Neural progenitor cell (in vitro differentiated cells): ENCODE results near the gene DGKD. TPM values are rescaled to one million over a fixed set of nuclear protein-coding genes. Genes with fewer than 3 reads are reported as not detected.

ENCODE experiments used
- DNase-seq: peaks from one replicate; pipeline ENCODE4 v3.0.0-alpha.2; 2016; ENCODE audit warnings: low spot score
- H2AFZ ChIP-seq: fragments of 200-600 bp; sonication (generic); replicated peaks from 2 replicates; pipeline ENCODE4 v1.6.1; 2016; ENCODE audit warnings: antibody characterized with exemption
- H3F3A ChIP-seq: fragments of 200-600 bp; sonication (generic); 2 replicates; pipeline ENCODE4 v1.6.1; 2016; ENCODE audit warnings: antibody characterized with exemption, low read depth
- H3K27ac ChIP-seq: fragments of 200-600 bp; sonication (generic); 2 replicates; pipeline ENCODE4 v1.5.1; 2016; ENCODE audit warnings: mild to moderate bottlenecking
- H3K27me3 ChIP-seq: fragments of 200-600 bp; sonication (generic); 2 replicates; pipeline ENCODE4 v1.6.1; 2016; ENCODE audit warnings: mild to moderate bottlenecking, moderate library complexity
- H3K36me3 ChIP-seq: fragments of 200-600 bp; sonication (generic); 2 replicates; pipeline ENCODE4 v1.5.1; 2016
- H3K4me1 ChIP-seq: fragments of 200-600 bp; sonication (generic); 2 replicates; pipeline ENCODE4 v1.6.1; 2016; ENCODE audit warnings: mixed run types
- H3K4me2 ChIP-seq: fragments of 200-600 bp; sonication (generic); 2 replicates; pipeline ENCODE4 v1.6.1; 2016
- H3K4me3 ChIP-seq: fragments of 200-600 bp; sonication (generic); 2 replicates; pipeline ENCODE4 v1.5.1; 2016
- H3K79me2 ChIP-seq: fragments of 200-600 bp; sonication (generic); 2 replicates; pipeline ENCODE4 v1.6.1; 2016; ENCODE audit warnings: low read depth
- H3K9ac ChIP-seq: fragments of 200-600 bp; sonication (generic); 2 replicates; pipeline ENCODE4 v1.6.1; 2016
- H3K9me3 ChIP-seq: fragments of 200-600 bp; sonication (generic); 2 replicates; pipeline ENCODE4 v1.5.1; 2016; ENCODE audit warnings: low read depth
- H4K20me1 ChIP-seq: fragments of 200-600 bp; sonication (generic); 2 replicates; pipeline ENCODE4 v1.6.1; 2016; ENCODE audit warnings: low read depth
- H3K27ac Mint-ChIP-seq: 3 replicates; pipeline ENCODE4 v1.8.0; 2021; ENCODE audit warnings: mixed read lengths
- H3K27me3 Mint-ChIP-seq: 2 replicates; pipeline ENCODE4 v1.8.0; 2022; ENCODE audit warnings: low read depth, mild to moderate bottlenecking, inconsistent platforms, moderate library complexity, mixed read lengths; ENCODE audit not compliant: insufficient read depth
- H3K36me3 Mint-ChIP-seq: 3 replicates; pipeline ENCODE4 v1.8.0; 2021; ENCODE audit warnings: mixed read lengths
- H3K4me1 Mint-ChIP-seq: 3 replicates; pipeline ENCODE4 v1.8.0; 2021; ENCODE audit warnings: mixed read lengths
- H3K4me3 Mint-ChIP-seq: 3 replicates; pipeline ENCODE4 v1.8.0; 2021; ENCODE audit warnings: mild to moderate bottlenecking, moderate library complexity, mixed read lengths
- H3K9me3 Mint-ChIP-seq: 3 replicates; pipeline ENCODE4 v1.8.0; 2020; ENCODE audit warnings: mixed read lengths
- CTCF ChIP-seq: fragments of 200-600 bp; sonication (generic); IDR thresholded peaks from 2 replicates; pipeline ENCODE4 v1.5.1; 2017; ENCODE audit warnings: antibody characterized with exemption, mild to moderate bottlenecking
- EZH2 ChIP-seq: fragments of 200-600 bp; sonication (generic); IDR thresholded peaks from 2 replicates; pipeline ENCODE4 v1.6.1; 2017; ENCODE audit warnings: antibody characterized with exemption, mild to moderate bottlenecking, moderate library complexity
- EZH2phosphoT487 ChIP-seq: fragments of 200-600 bp; sonication (generic); IDR thresholded peaks from 2 replicates; pipeline ENCODE4 v1.6.1; 2017; ENCODE audit warnings: antibody characterized with exemption
- total RNA-seq: library from RNA; depleted of rRNA; stranded (reverse); fragments of >200 nt; gene quantifications from 2 replicates; pipeline ENCODE4 v1.2.3, GENCODE V29; 2015; ENCODE audit warnings: low replicate concordance

DGKD gene
- total RNA-seq, 1 donor from 2014 or later, result 10.9 TPM

GRCh38 chr2:233399306-233400225 lies 45.3 kb downstream of the DGKD start:
- H3K79me2 ChIP-seq, result no peaks in the 10 kb centered on the region
- H3K27me3 ChIP-seq, result no peaks in the 10 kb centered on the region
- H3K4me2 ChIP-seq, result no peak overlapping the region
- TF ChIP-seq EZH2phosphoT487 (no peak), EZH2 (no peak), CTCF (no peak)
- H3F3A ChIP-seq, result no peaks in the 10 kb centered on the region
- no peak overlapping the region for H2AFZ ChIP-seq
- DNase-seq, result peak; percentile 15
- peaks cover 24% of the 10 kb centered on the region for H3K36me3 Mint-ChIP-seq
- H3K4me1 Mint-ChIP-seq, result peaks cover 10% of the 10 kb centered on the region
- no peak overlapping the region for H3K9ac ChIP-seq
- H3K27ac Mint-ChIP-seq, result peak overlapping the region; percentile 82
- H4K20me1 ChIP-seq, result no peaks in the 10 kb centered on the region
- H3K27ac ChIP-seq, result no peak overlapping the region
- peak overlapping the region; percentile 43 for H3K4me3 Mint-ChIP-seq
- peaks cover 8% of the 10 kb centered on the region for H3K4me1 ChIP-seq
- no peaks in the 10 kb centered on the region for H3K9me3 ChIP-seq
- H3K27me3 Mint-ChIP-seq, result peaks cover 7% of the 10 kb centered on the region
- no peaks in the 10 kb centered on the region for H3K36me3 ChIP-seq
- H3K9me3 Mint-ChIP-seq, result peaks cover 3% of the 10 kb centered on the region
- no peak overlapping the region for H3K4me3 ChIP-seq

- H3K27ac ChIP-seq, result no peak overlapping the region
- H3K9me3 ChIP-seq, result no peaks in the 10 kb centered on the region
- no peaks in the 10 kb centered on the region for H3K36me3 ChIP-seq
- no peak overlapping the region for H3K4me3 ChIP-seq
- TF ChIP-seq EZH2phosphoT487, result no peak
- TF ChIP-seq CTCF, result no peak
- TF ChIP-seq EZH2, result no peak
- no peak for DNase-seq
- Mint-ChIP-seq H3K27me3 (peaks cover 6% of the 10 kb centered on the region), H3K27ac (no peak overlapping the region), H3K36me3 (peaks cover 27% of the 10 kb centered on the region), H3K4me3 (no peak overlapping the region), H3K4me1 (peaks cover 12% of the 10 kb centered on the region), H3K9me3 (peaks cover 3% of the 10 kb centered on the region)
- no peaks in the 10 kb centered on the region for H3K79me2 ChIP-seq
- no peaks in the 10 kb centered on the region for H3K27me3 ChIP-seq
- H4K20me1 ChIP-seq, result no peaks in the 10 kb centered on the region
- H3K4me1 ChIP-seq, result peaks cover 8% of the 10 kb centered on the region
- no peak overlapping the region for H3K9ac ChIP-seq
- H3K4me2 ChIP-seq, result no peak overlapping the region
- no peaks in the 10 kb centered on the region for H3F3A ChIP-seq
- no peak overlapping the region for H2AFZ ChIP-seq
Measured at GRCh38 chr2:233400341-233400740, 46.0 kb downstream of the DGKD start.

GRCh38 chr2:233400961-233401360 lies 46.7 kb downstream of the DGKD start:
- Histone ChIP-seq H4K20me1 (peaks cover 2% of the 10 kb centered on the region), H3K4me2 (no peak overlapping the region), H3K27ac (no peak overlapping the region), H2AFZ (no peak overlapping the region), H3K27me3 (no peaks in the 10 kb centered on the region), H3K9me3 (no peaks in the 10 kb centered on the region), H3K4me1 (peaks cover 8% of the 10 kb centered on the region), H3K36me3 (no peaks in the 10 kb centered on the region), H3F3A (no peaks in the 10 kb centered on the region), H3K4me3 (no peak overlapping the region), H3K79me2 (no peaks in the 10 kb centered on the region), H3K9ac (no peak overlapping the region)
- no peak for DNase-seq
- Mint-ChIP-seq H3K4me1 (peaks cover 12% of the 10 kb centered on the region), H3K9me3 (peaks cover 3% of the 10 kb centered on the region), H3K27ac (no peak overlapping the region), H3K4me3 (no peak overlapping the region), H3K27me3 (peaks cover 5% of the 10 kb centered on the region), H3K36me3 (peaks cover 23% of the 10 kb centered on the region)
- TF ChIP-seq EZH2phosphoT487, result no peak
- TF ChIP-seq EZH2, result no peak
- TF ChIP-seq CTCF, result no peak
